Measurements from ENCODE around the gene MT1E. TPM values are rescaled to one million over a fixed set of nuclear protein-coding genes. Genes with fewer than 3 reads are reported as not detected.
"Not testable (repeated sequence)": the region's sequence is repeated elsewhere in the genome, so short reads cannot be mapped to it uniquely, and the experiment has no call there.

Gene MT1E
- total and polyA plus RNA-seq, 5 donors from 2014 or later = 5.6 to 86.9 (median 22.9) TPM

GRCh38 chr16:56623184-56623583, 2.4 kb upstream of the MT1E start:
- Mint-ChIP-seq H3K4me3 (peak overlapping the region in 1 of 4 donors; percentile 49), H3K4me1 (peaks cover 4 to 19% (median 11%) of the 10 kb centered on the region in 4 donors)
- not testable (repeated sequence) for H3K27me3 ChIP-seq (ENCODE audit: control insufficient read depth, insufficient read depth, low read length); H3K9me3 ChIP-seq (ENCODE audit: control insufficient read depth in 2 of 2, low read length in 2 of 2); H3K27ac ChIP-seq (ENCODE audit: insufficient read depth, low read length, poor library complexity, severe bottlenecking); H3K36me3 ChIP-seq (ENCODE audit: control insufficient read depth, insufficient read depth, low read length); H3K27me3 Mint-ChIP-seq; H3K27ac Mint-ChIP-seq; H3K4me3 ChIP-seq (ENCODE audit: low read depth, low read length); H3K36me3 Mint-ChIP-seq; DNase-seq; ATAC-seq (ENCODE audit: low read depth in 2 of 2); H3K9me3 Mint-ChIP-seq
- H3K4me1 ChIP-seq (ENCODE audit: control insufficient read depth, insufficient read depth, low read length, poor library complexity, severe bottlenecking) = peaks cover 22% of the 10 kb centered on the region

GRCh38 chr16:56623637-56624036, 1.9 kb upstream of the MT1E start:
- Histone ChIP-seq H3K27me3 (ENCODE audit: control insufficient read depth, insufficient read depth, low read length) (no peaks in the 10 kb centered on the region), H3K27ac (ENCODE audit: insufficient read depth, low read length, poor library complexity, severe bottlenecking) (no peak overlapping the region), H3K4me1 (ENCODE audit: control insufficient read depth, insufficient read depth, low read length, poor library complexity, severe bottlenecking) (peaks cover 22% of the 10 kb centered on the region), H3K9me3 (ENCODE audit: control insufficient read depth in 2 of 2, low read length in 2 of 2) (no peaks in the 10 kb centered on the region), H3K36me3 (ENCODE audit: control insufficient read depth, insufficient read depth, low read length) (no peaks in the 10 kb centered on the region), H3K4me3 (ENCODE audit: low read depth, low read length) (no peak overlapping the region)
- Mint-ChIP-seq H3K36me3 (no peaks in the 10 kb centered on the region), H3K9me3 (no peaks in the 10 kb centered on the region), H3K4me3 (peak overlapping the region in 1 of 4 donors; percentile 40), H3K27me3 (peaks cover 5% of the 10 kb centered on the region), H3K4me1 (peaks cover 4 to 19% (median 11%) of the 10 kb centered on the region in 4 donors), H3K27ac (no peak overlapping the region)
- no peak for ATAC-seq (ENCODE audit: low read depth in 2 of 2)
- DNase-seq = no peak

GRCh38 chr16:56625943-56626654, 518 bp downstream of the MT1E start:
- peak overlapping the region in 2 of 3 donors; percentile 83 to 89 for H3K27ac Mint-ChIP-seq
- DNase-seq (no peak), ATAC-seq (ENCODE audit: low read depth in 2 of 2) (peak in 1 of 2 donors; percentile 2)

GRCh38 chr16:56626685-56627084, 1.1 kb downstream of the MT1E start:
- Mint-ChIP-seq H3K4me3 (peak overlapping the region in 3 of 4 donors; percentile 92 to 95 (median 95)), H3K27me3 (peaks cover 25% of the 10 kb centered on the region), H3K9me3 (no peaks in the 10 kb centered on the region), H3K27ac (no peak overlapping the region), H3K36me3 (no peaks in the 10 kb centered on the region), H3K4me1 (peaks cover 4 to 22% (median 13%) of the 10 kb centered on the region in 4 donors)
- H3K9me3 ChIP-seq (ENCODE audit: control insufficient read depth in 2 of 2, low read length in 2 of 2) = no peaks in the 10 kb centered on the region
- DNase-seq (no peak), ATAC-seq (ENCODE audit: low read depth in 2 of 2) (no peak)
- peaks cover 22% of the 10 kb centered on the region for H3K4me1 ChIP-seq (ENCODE audit: control insufficient read depth, insufficient read depth, low read length, poor library complexity, severe bottlenecking)
- no peaks in the 10 kb centered on the region for H3K36me3 ChIP-seq (ENCODE audit: control insufficient read depth, insufficient read depth, low read length)
- no peak overlapping the region for H3K27ac ChIP-seq (ENCODE audit: insufficient read depth, low read length, poor library complexity, severe bottlenecking)
- H3K4me3 ChIP-seq (ENCODE audit: low read depth, low read length) = no peak overlapping the region
- H3K27me3 ChIP-seq (ENCODE audit: control insufficient read depth, insufficient read depth, low read length) = peaks cover 6% of the 10 kb centered on the region

More at GRCh38 chr16:56625943-56626654, 518 bp downstream of the MT1E start:
- Mint-ChIP-seq H3K4me1 (peaks cover 4 to 20% (median 14%) of the 10 kb centered on the region in 4 donors), H3K9me3 (no peaks in the 10 kb centered on the region), H3K27me3 (peaks cover 19% of the 10 kb centered on the region), H3K36me3 (no peaks in the 10 kb centered on the region), H3K4me3 (peak overlapping the region; percentile 87 to 95 (median 94))
- H3K4me3 ChIP-seq (ENCODE audit: low read depth, low read length) = peak overlapping the region; percentile 70
- peaks cover 22% of the 10 kb centered on the region for H3K4me1 ChIP-seq (ENCODE audit: control insufficient read depth, insufficient read depth, low read length, poor library complexity, severe bottlenecking)
- H3K9me3 ChIP-seq (ENCODE audit: control insufficient read depth in 2 of 2, low read length in 2 of 2) = no peaks in the 10 kb centered on the region
- no peak overlapping the region for H3K27ac ChIP-seq (ENCODE audit: insufficient read depth, low read length, poor library complexity, severe bottlenecking)
- no peaks in the 10 kb centered on the region for H3K36me3 ChIP-seq (ENCODE audit: control insufficient read depth, insufficient read depth, low read length)
- peaks cover 2% of the 10 kb centered on the region for H3K27me3 ChIP-seq (ENCODE audit: control insufficient read depth, insufficient read depth, low read length)

GRCh38 chr16:56628486-56629350, 3.1 kb downstream of the MT1E start:
- Histone ChIP-seq H3K36me3 (ENCODE audit: control insufficient read depth, insufficient read depth, low read length) (no peaks in the 10 kb centered on the region), H3K9me3 (ENCODE audit: control insufficient read depth in 2 of 2, low read length in 2 of 2) (no peaks in the 10 kb centered on the region), H3K4me3 (ENCODE audit: low read depth, low read length) (no peak overlapping the region), H3K27me3 (ENCODE audit: control insufficient read depth, insufficient read depth, low read length) (peaks cover 11% of the 10 kb centered on the region), H3K4me1 (ENCODE audit: control insufficient read depth, insufficient read depth, low read length, poor library complexity, severe bottlenecking) (peaks cover 27% of the 10 kb centered on the region), H3K27ac (ENCODE audit: insufficient read depth, low read length, poor library complexity, severe bottlenecking) (no peak overlapping the region)
- H3K9me3 Mint-ChIP-seq = no peaks in the 10 kb centered on the region
- H3K27ac Mint-ChIP-seq = peak overlapping the region in 1 of 3 donors; percentile 32
- peaks cover 36% of the 10 kb centered on the region for H3K27me3 Mint-ChIP-seq
- DNase-seq = no peak
- H3K36me3 Mint-ChIP-seq = no peaks in the 10 kb centered on the region
- peak overlapping the region in 1 of 4 donors; percentile 77 for H3K4me3 Mint-ChIP-seq
- ATAC-seq (ENCODE audit: low read depth in 2 of 2) = no peak
- peaks cover 3 to 32% (median 17%) of the 10 kb centered on the region in 4 donors for H3K4me1 Mint-ChIP-seq

- Histone ChIP-seq H3K4me3 (ENCODE audit: low read depth, low read length) (no peak overlapping the region), H3K27ac (ENCODE audit: insufficient read depth, low read length, poor library complexity, severe bottlenecking) (no peak overlapping the region), H3K4me1 (ENCODE audit: control insufficient read depth, insufficient read depth, low read length, poor library complexity, severe bottlenecking) (peaks cover 28% of the 10 kb centered on the region), H3K36me3 (ENCODE audit: control insufficient read depth, insufficient read depth, low read length) (no peaks in the 10 kb centered on the region), H3K27me3 (ENCODE audit: control insufficient read depth, insufficient read depth, low read length) (peaks cover 15% of the 10 kb centered on the region), H3K9me3 (ENCODE audit: control insufficient read depth in 2 of 2, low read length in 2 of 2) (no peaks in the 10 kb centered on the region)
- Mint-ChIP-seq H3K36me3 (no peaks in the 10 kb centered on the region), H3K27me3 (peaks cover 44% of the 10 kb centered on the region), H3K4me1 (peaks cover 0 to 29% (median 18%) of the 10 kb centered on the region in 4 donors), H3K4me3 (no peak overlapping the region), H3K27ac (no peak overlapping the region), H3K9me3 (no peaks in the 10 kb centered on the region)
- DNase-seq (no peak), ATAC-seq (ENCODE audit: low read depth in 2 of 2) (no peak)
These were observed 4.0 kb downstream of the MT1E start for GRCh38 chr16:56629531-56629930.

GRCh38 chr16:56630134-56630533, 4.6 kb downstream of the MT1E start:
- no peaks in the 10 kb centered on the region for H3K36me3 ChIP-seq (ENCODE audit: control insufficient read depth, insufficient read depth, low read length)
- peaks cover 15% of the 10 kb centered on the region for H3K27me3 ChIP-seq (ENCODE audit: control insufficient read depth, insufficient read depth, low read length)
- peaks cover 0 to 1% (median 0%) of the 10 kb centered on the region in 7 donors for H3K9me3 Mint-ChIP-seq
- H3K4me3 Mint-ChIP-seq = peak overlapping the region in 2 of 4 donors; percentile 6 to 63
- no peak overlapping the region for H3K4me3 ChIP-seq (ENCODE audit: low read depth, low read length)
- H3K27ac ChIP-seq (ENCODE audit: insufficient read depth, low read length, poor library complexity, severe bottlenecking) = no peak overlapping the region
- no peak overlapping the region for H3K27ac Mint-ChIP-seq
- ATAC-seq (ENCODE audit: low read depth in 2 of 2) = no peak
- no peaks in the 10 kb centered on the region for H3K36me3 Mint-ChIP-seq
- no peak for DNase-seq
- H3K27me3 Mint-ChIP-seq = peaks cover 50% of the 10 kb centered on the region
- H3K4me1 Mint-ChIP-seq = peaks cover 0 to 34% (median 21%) of the 10 kb centered on the region in 4 donors
- H3K9me3 ChIP-seq (ENCODE audit: control insufficient read depth in 2 of 2, low read length in 2 of 2) = no peaks in the 10 kb centered on the region
- H3K4me1 ChIP-seq (ENCODE audit: control insufficient read depth, insufficient read depth, low read length, poor library complexity, severe bottlenecking) = peaks cover 28% of the 10 kb centered on the region

Measured in CD4-positive, CD25-positive, alpha-beta regulatory T cell (primary cell).